CD14-positive monocyte (primary cell): ENCODE results near the gene RGPD3. TPM values are rescaled to one million over a fixed set of nuclear protein-coding genes. Genes with fewer than 3 reads are reported as not detected.

Source experiments
- DNase-seq, 3 donors: peaks; one replicate each; pipeline ENCODE4 v3.0.0-alpha.2; 2011 to 2022
- H2AFZ ChIP-seq: 2 replicates; pipeline ENCODE4 v1.6.0; 2012; ENCODE audit warnings: mild to moderate bottlenecking, low read depth, low read length, inconsistent platforms; ENCODE audit not compliant: insufficient read depth, poor library complexity, severe bottlenecking
- H3K27ac ChIP-seq, 2 donors: 1 replicate in 1 of 2; 2 replicates in 1 of 2; pipeline ENCODE4 v1.5.1; 2012 to 2013; ENCODE audit warnings: low read length in 2 of 2, control low read depth in 1 of 2, inconsistent platforms in 1 of 2, low read depth in 1 of 2, mild to moderate bottlenecking in 1 of 2
- H3K27me3 ChIP-seq, 2 donors: one replicate each; pipeline versions ENCODE4 v1.6.0 to v1.6.1; 2011 to 2013; ENCODE audit warnings: low read length in 2 of 2; ENCODE audit not compliant: control insufficient read depth in 2 of 2, insufficient read depth in 2 of 2
- H3K36me3 ChIP-seq, 2 donors: replicated peaks in 1 of 2; 1 replicate in 1 of 2; 2 replicates in 1 of 2; pipeline versions ENCODE4 v1.5.1 to v1.6.1; 2012 to 2013; ENCODE audit warnings: low read length in 2 of 2, control low read depth in 1 of 2, inconsistent platforms in 1 of 2, mild to moderate bottlenecking in 1 of 2; ENCODE audit not compliant: insufficient read depth in 2 of 2, control insufficient read depth in 1 of 2
- H3K4me1 ChIP-seq, 2 donors: 1 replicate in 1 of 2; 2 replicates in 1 of 2; pipeline versions ENCODE4 v1.5.1 to v1.6.1; 2012 to 2013; ENCODE audit warnings: low read length in 2 of 2, control low read depth in 1 of 2, inconsistent platforms in 1 of 2, mild to moderate bottlenecking in 1 of 2, moderate library complexity in 1 of 2; ENCODE audit not compliant: insufficient read depth in 2 of 2, control insufficient read depth in 1 of 2
- H3K4me2 ChIP-seq: replicated peaks from 2 replicates; pipeline ENCODE3; 2012; ENCODE audit warnings: low read length, moderate library complexity, mild to moderate bottlenecking; ENCODE audit not compliant: poor library complexity, severe bottlenecking; ENCODE audit errors: extremely low read depth
- H3K4me3 ChIP-seq, 3 experiments: fragments of 200-600 bp in 1 of 3; sonication (generic) in 1 of 3; replicated peaks in 1 of 3; 1 replicate in 2 of 3; 2 replicates in 1 of 3; pipeline ENCODE4 v1.5.1; 2011 to 2013; ENCODE audit warnings: low read length in 3 of 3, mild to moderate bottlenecking in 3 of 3, control low read depth in 2 of 3, low read depth in 2 of 3, inconsistent platforms in 1 of 3, moderate library complexity in 1 of 3
- H3K79me2 ChIP-seq: 2 replicates; pipeline ENCODE4 v1.6.0; 2012; ENCODE audit warnings: mild to moderate bottlenecking, control low read depth, inconsistent platforms, low read length, moderate library complexity; ENCODE audit not compliant: insufficient read depth
- H3K9ac ChIP-seq: 2 replicates; pipeline ENCODE4 v1.6.0; 2017; ENCODE audit warnings: low read length, mild to moderate bottlenecking; ENCODE audit not compliant: insufficient read depth, poor library complexity, severe bottlenecking
- H3K9me3 ChIP-seq, 2 donors: replicated peaks in 1 of 2; 1 replicate in 1 of 2; 2 replicates in 1 of 2; pipeline versions ENCODE4 v1.5.1 to v1.6.1; 2012 to 2013; ENCODE audit warnings: low read length in 2 of 2, control low read depth in 1 of 2; ENCODE audit not compliant: control insufficient read depth in 1 of 2, insufficient read depth in 1 of 2
- H4K20me1 ChIP-seq: 2 replicates; pipeline ENCODE4 v1.6.0; 2012; ENCODE audit warnings: mild to moderate bottlenecking, low read length, control low read depth, moderate library complexity; ENCODE audit not compliant: insufficient read depth
- H3K27ac Mint-ChIP-seq, 7 donors: one replicate each; pipeline ENCODE4 v1.8.0; 2020; ENCODE audit warnings: mild to moderate bottlenecking in 7 of 7, mixed read lengths in 7 of 7, moderate library complexity in 6 of 7, inconsistent platforms in 2 of 7
- H3K27me3 Mint-ChIP-seq, 3 donors: one replicate each; pipeline ENCODE4 v1.8.0; 2021 to 2022; ENCODE audit warnings: low read depth in 3 of 3, mild to moderate bottlenecking in 3 of 3, mixed read lengths in 3 of 3, moderate library complexity in 3 of 3, inconsistent platforms in 1 of 3
- H3K36me3 Mint-ChIP-seq, 2 donors: one replicate each; pipeline ENCODE4 v1.8.0; 2020; ENCODE audit warnings: mixed read lengths in 2 of 2, inconsistent platforms in 1 of 2, mild to moderate bottlenecking in 1 of 2
- H3K4me1 Mint-ChIP-seq: one replicate; pipeline ENCODE4 v1.8.0; 2020; ENCODE audit warnings: mild to moderate bottlenecking, mixed read lengths
- H3K4me3 Mint-ChIP-seq, 2 donors: one replicate each; pipeline ENCODE4 v1.8.0; 2020; ENCODE audit warnings: mild to moderate bottlenecking in 2 of 2, mixed read lengths in 2 of 2, moderate library complexity in 1 of 2
- H3K9me3 Mint-ChIP-seq, 7 donors: one replicate each; pipeline ENCODE4 v1.8.0; 2020 to 2022; ENCODE audit warnings: mixed read lengths in 7 of 7, mild to moderate bottlenecking in 6 of 7, moderate library complexity in 6 of 7, inconsistent platforms in 2 of 7
- CTCF ChIP-seq: fragments of 200-600 bp; IDR thresholded peaks from one replicate; pipeline ENCODE4 v1.8.0; 2022; ENCODE audit warnings: antibody characterized with exemption, mild to moderate bottlenecking
- WGBS: methylation state at CpG from one replicate; pipeline ENCODE4 v1.1.5; 2013; ENCODE audit warnings: missing lambda C conversion rate; ENCODE audit not compliant: insufficient coverage; 5-methylcytosine and 5-hydroxymethylcytosine counted together
- intact Hi-C, 2 donors: fragments of 100-400 bp; cut with micrococcal nuclease; formaldehyde crosslinking; loops; one replicate each; pipeline versions ENCODE4 v1.15.0 to v1.15.1; 2023
- polyA plus RNA-seq, 3 donors: library from polyadenylated mRNA; depleted of rRNA in 1 of 3; unstranded in 2 of 3; stranded (reverse) in 1 of 3; fragments of 300-500 nt in 2 of 3; fragments of >200 nt in 1 of 3; fragmentation: Illumina TruSeq in 2 of 3; gene quantifications; 1 replicate in 2 of 3; 2 replicates in 1 of 3; pipeline ENCODE4 v1.2.3, GENCODE V29; 2012 to 2021

RGPD3 gene
- polyA plus RNA-seq, 3 donors, result 0.25 TPM; not detected in 2

GRCh38 chr2:106356291-106356690, 111.9 kb downstream of the RGPD3 start:
- no peak for TF ChIP-seq CTCF
- Histone ChIP-seq H3K9me3 (no peaks in the 10 kb centered on the region), H4K20me1 (no peaks in the 10 kb centered on the region), H3K4me1 (peaks cover 12 to 15% of the 10 kb centered on the region in 2 donors), H3K4me2 (no peak overlapping the region), H3K27me3 (no peaks in the 10 kb centered on the region), H3K36me3 (no peaks in the 10 kb centered on the region), H3K27ac (no peak overlapping the region), H3K9ac (no peak overlapping the region), H3K4me3 (no peak overlapping the region), H2AFZ (peak overlapping the region; percentile 23), H3K79me2 (no peaks in the 10 kb centered on the region)
- no peak overlapping the region for H3K27ac Mint-ChIP-seq
- DNase-seq, result no peak
- WGBS, result no CpG with 5 or more reads among the region's 2 CpGs
- H3K27me3 Mint-ChIP-seq, result no peaks in the 10 kb centered on the region
- intact Hi-C loops, result no loop called here
- no peaks in the 10 kb centered on the region for H3K36me3 Mint-ChIP-seq
- no peak overlapping the region for H3K4me3 Mint-ChIP-seq
- peaks cover 0 to 2% (median 0%) of the 10 kb centered on the region in 7 donors for H3K9me3 Mint-ChIP-seq
- peaks cover 22% of the 10 kb centered on the region for H3K4me1 Mint-ChIP-seq

- peak overlapping the region; percentile 19 for H3K9ac ChIP-seq
- peaks cover 22% of the 10 kb centered on the region for H3K4me1 Mint-ChIP-seq
These were observed 114.5 kb downstream of the RGPD3 start for GRCh38 chr2:106353676-106354075.

More at GRCh38 chr2:106353676-106354075, 114.5 kb downstream of the RGPD3 start:
- H3K79me2 ChIP-seq, result no peaks in the 10 kb centered on the region
- no peak for TF ChIP-seq CTCF
- WGBS, result no CpG with 5 or more reads among the region's 5 CpGs
- Mint-ChIP-seq H3K36me3 (no peaks in the 10 kb centered on the region), H3K4me3 (peak overlapping the region in 1 of 2 donors; percentile 62), H3K27me3 (no peaks in the 10 kb centered on the region), H3K27ac (peak overlapping the region in 3 of 7 donors; percentile 13 to 78 (median 72)), H3K9me3 (no peaks in the 10 kb centered on the region)
- DNase-seq, result peak; percentile 10 to 45 (median 20)
- intact Hi-C loops, result no loop called here
- H3K27ac ChIP-seq, result peak overlapping the region in 1 of 2 donors; percentile 20
- peaks cover 12 to 15% of the 10 kb centered on the region in 2 donors for H3K4me1 ChIP-seq
- peak overlapping the region; percentile 41 for H3K4me2 ChIP-seq
- no peaks in the 10 kb centered on the region for H4K20me1 ChIP-seq
- H3K27me3 ChIP-seq, result no peaks in the 10 kb centered on the region
- peak overlapping the region in 1 of 3 experiments; percentile 32 for H3K4me3 ChIP-seq
- H3K36me3 ChIP-seq, result no peaks in the 10 kb centered on the region
- H3K9me3 ChIP-seq, result no peaks in the 10 kb centered on the region
- H2AFZ ChIP-seq, result no peak overlapping the region
